Epidermal melanocyte (primary cell): ENCODE data around the gene MUC12.
"Not testable (repeated sequence)": the region's sequence is repeated elsewhere in the genome, so short reads cannot be mapped to it uniquely, and the experiment has no call there.

Experiments
- DNase-seq: peaks from one replicate; pipeline ENCODE4 v3.0.0; 2011; ENCODE audit warnings: low spot score; ENCODE audit not compliant: insufficient read length

MUC12 gene

DNA sequence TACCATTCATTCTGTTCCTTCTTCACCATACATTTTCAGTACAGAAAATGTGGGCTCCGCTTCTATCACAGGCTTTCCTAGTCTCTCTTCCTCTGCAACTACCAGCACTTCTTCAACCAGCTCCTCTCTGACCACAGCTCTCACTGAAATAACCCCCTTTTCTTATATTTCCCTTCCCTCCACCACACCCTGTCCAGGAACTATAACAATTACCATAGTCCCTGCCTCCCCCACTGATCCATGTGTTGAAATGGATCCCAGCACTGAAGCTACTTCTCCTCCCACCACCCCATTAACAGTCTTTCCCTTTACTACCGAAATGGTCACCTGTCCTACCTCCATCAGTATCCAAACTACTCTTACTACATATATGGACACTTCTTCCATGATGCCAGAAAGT, 9.5 kb upstream of the MUC12 start:
- no peak for DNase-seq

- DNase-seq, result no peak
Measured at GRCh38 chr7:100962537-100962936, 6.8 kb upstream of the MUC12 start.

DNA sequence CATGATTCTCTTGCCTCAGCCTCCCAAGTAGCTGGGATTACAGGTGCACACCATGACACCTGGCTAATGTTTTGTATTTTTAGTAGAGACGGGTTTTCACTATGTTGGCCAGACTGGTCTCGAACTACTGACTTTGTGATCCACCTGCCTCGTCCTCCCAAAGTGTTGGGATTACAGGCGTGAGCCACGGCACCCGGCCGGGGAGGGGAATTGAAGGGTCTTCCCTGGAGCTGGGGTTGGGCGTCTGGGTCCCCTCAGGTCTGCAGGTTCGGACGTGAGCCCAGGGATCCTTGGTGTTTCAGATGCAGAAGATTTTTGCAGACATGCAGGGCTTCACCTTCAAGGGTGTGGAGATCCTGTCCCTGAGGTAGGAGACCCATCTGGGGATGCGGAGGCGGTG, 6.0 kb upstream of the MUC12 start:
- DNase-seq, result peak; percentile 3

DNA sequence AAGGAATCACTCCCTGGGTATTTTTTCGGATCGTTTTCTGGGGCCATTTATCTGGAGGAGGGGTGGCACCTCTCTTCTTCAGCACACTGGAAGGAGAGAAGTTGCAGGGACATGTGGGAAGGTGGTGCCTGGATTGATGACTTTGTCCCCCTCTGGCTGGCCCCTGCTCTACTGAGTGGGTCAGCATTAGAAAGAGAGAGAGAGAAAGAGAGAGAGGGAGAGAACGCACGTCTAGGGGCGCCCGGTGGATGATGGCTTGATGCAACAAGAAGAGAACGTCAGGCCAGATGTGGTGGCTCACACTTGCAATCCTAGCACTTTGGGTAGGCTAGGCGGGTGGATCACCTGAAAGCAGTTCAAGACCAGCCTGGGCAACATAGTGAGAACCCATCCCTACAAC, 5.5 kb upstream of the MUC12 start:
- peak; percentile 1 for DNase-seq

- DNase-seq, result peak; percentile 15
Measured at GRCh38 chr7:100964630-100965029, 4.7 kb upstream of the MUC12 start.

GRCh38 chr7:100965045-100965722, 4.2 kb upstream of the MUC12 start:
- peak; percentile 11 for DNase-seq

DNA sequence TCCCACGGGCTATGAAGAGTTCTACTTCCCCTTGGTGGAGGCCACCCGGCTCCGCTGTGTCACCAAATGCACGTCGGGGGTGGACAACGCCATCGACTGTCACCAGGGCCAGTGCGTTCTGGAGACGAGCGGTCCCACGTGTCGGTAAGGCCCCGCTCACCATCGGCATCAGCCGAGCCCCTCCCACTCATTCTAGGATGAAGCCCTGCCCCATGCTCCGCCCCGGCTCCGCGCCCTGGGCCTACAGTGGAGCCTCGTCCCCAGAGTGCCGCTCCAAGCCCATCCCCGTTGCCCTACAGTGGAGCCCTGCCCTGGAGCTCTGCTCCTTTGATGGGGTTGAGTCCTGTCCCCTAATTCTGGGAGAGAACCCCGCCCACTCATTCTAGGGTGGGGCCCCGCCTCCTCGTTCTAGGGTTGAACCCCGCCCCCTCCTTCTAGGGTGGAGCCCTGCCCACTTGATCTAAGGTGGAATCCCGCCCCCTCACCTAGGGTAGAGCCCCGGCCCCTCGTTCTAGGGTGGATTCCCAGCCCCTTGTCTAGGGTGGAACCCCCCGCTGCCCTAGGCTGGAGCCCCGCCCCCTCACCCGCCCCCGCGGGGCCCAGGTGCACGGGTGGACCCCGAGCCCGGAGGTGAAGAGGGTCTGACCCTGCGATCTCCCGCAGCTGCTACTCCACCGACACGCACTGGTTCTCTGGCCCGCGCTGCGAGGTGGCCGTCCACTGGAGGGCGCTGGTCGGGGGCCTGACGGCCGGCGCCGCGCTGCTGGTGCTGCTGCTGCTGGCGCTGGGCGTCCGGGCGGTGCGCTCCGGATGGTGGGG, 3.4 kb upstream of the MUC12 start:
- DNase-seq, result no peak

- no peak for DNase-seq
Measured at GRCh38 chr7:100966542-100967291, 2.6 kb upstream of the MUC12 start.

DNA sequence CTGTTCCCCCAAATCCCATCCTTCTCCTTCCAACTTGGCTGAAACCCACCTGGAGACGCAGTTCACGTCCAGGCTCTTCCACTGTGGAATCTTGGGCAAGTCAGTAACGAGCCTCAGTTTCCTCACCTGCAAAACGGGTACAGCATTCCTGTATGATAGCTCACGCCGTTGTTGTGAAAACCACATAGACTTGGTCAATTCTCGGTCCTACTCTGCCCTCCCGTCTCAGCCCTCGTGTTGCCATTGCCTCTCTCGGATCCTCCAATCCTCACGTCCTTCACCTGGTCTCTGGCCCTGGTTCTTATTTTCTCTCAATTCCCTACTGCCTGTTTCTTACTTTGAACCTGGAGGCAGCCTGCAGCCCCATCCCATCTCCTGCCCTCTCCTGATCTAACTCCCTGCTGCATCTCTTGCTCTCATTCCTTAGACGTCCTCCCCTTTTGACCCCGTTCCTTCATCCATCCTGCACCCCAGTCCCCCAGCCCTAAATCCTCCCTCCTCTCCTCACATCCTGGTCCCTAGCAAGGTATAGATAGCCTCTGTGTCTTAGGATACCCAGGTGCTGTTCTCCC, 2.0 kb upstream of the MUC12 start:
- no peak for DNase-seq

GRCh38 chr7:100968031-100968430, 1.3 kb upstream of the MUC12 start:
- no peak for DNase-seq

DNA sequence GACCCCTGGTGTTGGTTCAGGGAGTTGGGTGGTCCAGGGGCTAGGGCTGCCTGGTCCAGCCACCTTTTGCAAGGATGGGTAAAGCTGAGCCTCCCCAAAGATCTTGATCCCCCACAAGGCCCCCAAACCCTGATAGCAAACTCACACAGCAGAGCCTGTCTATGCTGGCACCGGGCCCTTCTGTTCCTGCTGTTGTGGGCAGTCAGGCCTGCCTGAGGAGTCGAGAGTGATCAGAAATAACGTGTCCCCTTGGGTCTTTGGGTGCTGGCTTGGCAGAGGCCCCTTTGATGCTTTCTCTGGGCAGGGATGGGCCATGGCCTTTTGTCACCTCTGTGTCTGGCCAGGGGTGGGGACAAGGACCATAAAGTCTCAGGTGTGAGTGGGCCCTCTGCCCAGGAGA, 715 bp upstream of the MUC12 start:
- DNase-seq, result no peak

GRCh38 chr7:100971111-100972001, 2.0 kb downstream of the MUC12 start:
- no peak for DNase-seq

DNA sequence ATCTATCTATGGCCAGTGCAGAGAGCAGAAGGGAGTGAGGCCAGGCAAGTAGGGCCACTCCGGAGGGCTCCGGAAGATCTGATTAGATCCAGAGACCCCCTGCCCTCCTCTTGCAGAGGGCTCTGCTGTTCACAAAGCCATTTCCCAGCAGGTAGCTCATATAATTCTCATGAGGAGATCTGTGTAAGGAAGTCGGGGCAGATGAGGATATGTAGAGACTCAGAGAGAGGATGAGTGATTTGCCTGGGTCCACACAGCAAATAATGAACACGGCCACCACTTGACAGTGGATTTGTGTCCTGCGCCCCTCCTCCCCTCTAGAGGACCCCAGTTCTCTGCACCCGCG, 2.6 kb downstream of the MUC12 start:
- DNase-seq, result peak; percentile 3

- DNase-seq, result no peak
Measured at GRCh38 chr7:100974021-100974420, 4.7 kb downstream of the MUC12 start.

- DNase-seq, result no peak
Measured at GRCh38 chr7:100975371-100975821, 6.0 kb downstream of the MUC12 start.

- DNase-seq, result no peak
Measured at GRCh38 chr7:100978300-100978699, 8.9 kb downstream of the MUC12 start.

DNA sequence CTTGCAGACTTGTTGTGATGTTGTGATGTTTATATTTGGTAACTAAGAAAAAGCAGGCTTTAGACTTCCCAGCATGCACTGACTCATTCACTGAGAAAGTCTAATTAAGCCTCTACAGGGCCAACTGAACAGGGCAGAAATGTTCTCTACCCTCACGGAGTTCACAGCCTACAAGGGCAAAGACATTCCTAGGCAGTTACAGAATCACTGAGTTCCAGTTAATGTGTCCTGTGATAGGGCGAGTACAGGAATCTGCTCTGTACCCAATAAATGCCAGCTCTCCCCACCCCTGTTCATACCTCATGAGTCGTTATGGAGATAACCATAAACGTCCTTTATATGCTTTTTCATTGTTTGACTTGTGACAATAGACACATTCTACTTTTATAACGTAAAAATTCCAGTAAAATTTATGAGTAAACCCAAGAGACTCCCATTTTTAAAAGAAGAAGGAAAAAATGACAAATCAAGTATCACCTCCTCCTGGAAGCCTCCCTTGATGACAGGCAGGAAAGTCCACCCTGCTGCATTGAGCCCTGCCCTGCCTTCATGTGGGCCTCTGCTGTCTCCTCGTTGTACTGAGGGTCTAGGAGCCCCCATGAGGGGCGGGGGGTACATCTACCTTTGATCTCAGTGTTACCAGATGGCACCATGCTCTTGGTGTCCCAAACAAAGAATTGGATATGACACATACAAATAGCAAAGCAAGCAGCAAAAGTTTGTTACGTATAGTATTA, 14.3 kb downstream of the MUC12 start:
- DNase-seq, result no peak

DNA sequence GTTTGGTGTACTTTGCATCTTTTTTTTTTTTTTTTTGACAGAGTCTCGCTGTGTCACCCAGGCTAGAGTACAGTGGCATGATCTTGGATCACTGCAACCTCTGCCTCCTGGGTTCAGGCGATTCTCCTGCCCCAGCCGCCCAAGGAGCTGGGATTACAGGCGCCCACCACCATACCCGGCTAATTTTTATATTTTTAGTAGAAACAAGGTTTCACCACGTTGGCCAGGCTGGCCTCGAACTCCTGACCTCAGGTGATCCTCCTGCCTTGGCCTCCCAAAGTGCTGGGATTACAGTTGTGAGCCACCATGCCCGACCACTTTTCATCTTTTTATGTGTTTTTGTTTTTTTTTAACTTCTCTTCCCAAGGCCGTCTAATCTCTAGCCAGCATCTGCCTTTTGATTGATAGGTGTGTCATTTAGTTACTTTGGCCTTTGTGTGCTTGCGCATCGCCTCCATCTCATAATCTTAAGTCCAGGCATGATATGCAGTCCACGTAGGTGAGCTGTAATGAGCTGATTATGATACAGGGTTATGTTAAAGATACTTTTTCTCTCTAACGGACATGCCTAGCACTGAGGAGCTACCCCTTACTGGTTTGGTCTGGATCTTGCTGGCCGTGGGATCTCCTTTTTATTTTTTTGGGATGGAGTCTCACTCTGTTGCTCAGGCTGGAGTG, 15.0 kb downstream of the MUC12 start:
- DNase-seq, result not testable (repeated sequence)

- DNase-seq, result not testable (repeated sequence)
Measured at GRCh38 chr7:100985033-100985797, 15.8 kb downstream of the MUC12 start.
